Activated CD4-positive, alpha-beta memory T cell treated with anti-CD3 and anti-CD28 coated beads for 36 hours (primary cell): ENCODE measurements around the gene SPATA13. TPM values are rescaled to one million over a fixed set of nuclear protein-coding genes. Genes with fewer than 3 reads are reported as not detected.

ENCODE experiments used
- CTCF ChIA-PET: fragments of 350-600 bp; sonication (Branson Sonifier 250); formaldehyde crosslinking; loops from one replicate; lab custom pipeline; 2021; ENCODE audit warnings: antibody characterized with exemption, inconsistent platforms; lab: Charles Lee
- POLR2A ChIA-PET: fragments of 350-600 bp; sonication (Branson Sonifier 250); formaldehyde crosslinking; loops from one replicate; lab custom pipeline; 2021; ENCODE audit warnings: antibody characterized with exemption; lab: Charles Lee
- DNase-seq: peaks from one replicate; pipeline ENCODE4 v3.0.0-alpha.2; 2020
- H3K27ac Mint-ChIP-seq: one replicate; pipeline ENCODE4 v1.8.0; 2021; ENCODE audit warnings: mixed read lengths
- H3K27me3 Mint-ChIP-seq: one replicate; pipeline ENCODE4 v1.8.0; 2021; ENCODE audit warnings: mixed read lengths
- H3K36me3 Mint-ChIP-seq: one replicate; pipeline ENCODE4 v1.8.0; 2021; ENCODE audit warnings: mixed read lengths
- H3K4me1 Mint-ChIP-seq: one replicate; pipeline ENCODE4 v1.8.0; 2021; ENCODE audit warnings: low read depth, mixed read lengths
- H3K4me3 Mint-ChIP-seq: one replicate; pipeline ENCODE4 v1.8.0; 2021; ENCODE audit warnings: mild to moderate bottlenecking, mixed read lengths
- H3K9me3 Mint-ChIP-seq: one replicate; pipeline ENCODE4 v1.8.0; 2021; ENCODE audit warnings: mixed read lengths
- intact Hi-C: fragments of 100-400 bp; cut with micrococcal nuclease; formaldehyde crosslinking; loops from one replicate; pipeline ENCODE4 v1.15.1; 2023
- total RNA-seq, 2 experiments: library from RNA; stranded (reverse); gene quantifications; one replicate each; pipeline ENCODE4 v1.2.3, GENCODE V29; 2021

SPATA13 gene
- total RNA-seq, 2 experiments from 2014 or later: 50.3 to 50.8 TPM

- CTCF ChIA-PET: interaction anchor here (3.1 kb wide), 1 partner anchor 18 kb away, joined by 16 read pairs; no protein-coding TSS in a partner anchor
- H3K4me3 Mint-ChIP-seq: no peak overlapping the region
These were observed 86.5 kb downstream of the SPATA13 start for GRCh38 chr13:24247016-24247415.

DNA sequence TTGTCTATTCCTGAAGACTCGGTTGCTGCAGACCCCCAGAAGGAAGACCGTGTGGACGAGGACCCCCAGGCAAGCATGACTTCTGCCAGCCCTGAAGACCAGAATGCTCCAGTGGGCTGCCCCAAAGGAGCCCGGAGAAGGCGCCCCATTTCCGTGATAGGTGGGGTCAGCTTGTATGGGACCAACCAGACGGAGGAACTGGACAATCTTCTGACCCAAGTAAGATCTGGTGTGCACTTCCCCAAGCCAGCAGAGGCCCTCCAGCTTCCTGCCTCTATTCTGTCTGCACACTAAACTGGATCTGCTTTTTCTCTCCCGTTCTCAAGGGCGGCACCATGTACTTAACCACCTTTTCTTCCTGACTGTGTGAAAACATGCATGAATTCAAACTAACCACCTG, 89.1 kb downstream of the SPATA13 start:
- Mint-ChIP-seq H3K27ac (peak overlapping the region; percentile 95), H3K27me3 (no peaks in the 10 kb centered on the region), H3K4me1 (peaks cover 36% of the 10 kb centered on the region), H3K36me3 (peaks cover 26% of the 10 kb centered on the region), H3K9me3 (no peaks in the 10 kb centered on the region), H3K4me3 (peak overlapping the region; percentile 31)
- no peak for DNase-seq
- CTCF ChIA-PET: interaction anchor here (0.8 to 3.1 kb wide), 3 partner anchors 21 to 209 kb away, joined by 3 to 16 read pairs (median 12); no protein-coding TSS in a partner anchor
- POLR2A ChIA-PET: interaction anchor here (2.5 kb wide), 1 partner anchor 16 kb away, joined by 30 read pairs; no protein-coding TSS in a partner anchor
- intact Hi-C loops: loop anchor here (2.0 kb wide), 1 partner anchor 17 kb away; no protein-coding TSS in a partner anchor

More at GRCh38 chr13:24247016-24247415, 86.5 kb downstream of the SPATA13 start:
- Mint-ChIP-seq H3K4me1 (peaks cover 17% of the 10 kb centered on the region), H3K27ac (no peak overlapping the region), H3K36me3 (peaks cover 7% of the 10 kb centered on the region), H3K9me3 (no peaks in the 10 kb centered on the region), H3K27me3 (no peaks in the 10 kb centered on the region)
- POLR2A ChIA-PET: no interaction called here
- intact Hi-C loops: no loop called here
- DNase-seq: no peak

DNA sequence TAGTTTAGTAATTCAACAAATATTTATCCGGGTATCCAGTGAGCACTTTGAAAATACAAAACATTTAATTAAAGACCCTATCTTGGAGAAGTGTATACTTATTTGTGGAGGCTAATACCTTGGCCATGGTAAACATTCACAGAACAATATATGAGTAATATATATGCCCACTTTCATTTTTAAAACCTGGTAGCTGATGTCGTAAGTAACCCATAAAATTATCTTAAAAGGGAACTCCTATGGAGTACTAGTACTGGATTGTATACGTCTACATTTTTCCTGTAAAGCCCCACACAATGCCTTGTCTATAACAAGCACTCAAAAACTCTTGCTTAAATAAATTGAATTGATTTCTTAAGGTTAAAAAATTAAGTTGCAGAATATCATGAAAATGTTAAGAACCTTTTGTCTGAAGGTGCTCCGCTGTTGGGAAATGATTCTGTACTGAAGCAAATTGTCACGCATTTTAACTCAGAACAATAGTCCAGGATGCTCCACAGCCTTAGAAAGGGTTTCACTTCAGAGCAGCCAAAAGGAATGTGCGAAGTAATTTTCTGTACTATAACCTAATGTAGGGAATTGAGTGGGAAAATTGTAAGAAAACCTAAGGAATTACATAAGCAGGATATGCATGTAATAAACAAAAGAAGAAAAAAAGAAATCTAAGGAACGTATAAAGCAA, 90.0 kb downstream of the SPATA13 start:
- Mint-ChIP-seq H3K9me3 (no peaks in the 10 kb centered on the region), H3K27me3 (no peaks in the 10 kb centered on the region), H3K27ac (peak overlapping the region; percentile 95), H3K4me3 (peak overlapping the region; percentile 87), H3K4me1 (peaks cover 45% of the 10 kb centered on the region), H3K36me3 (peaks cover 31% of the 10 kb centered on the region)
- intact Hi-C loops: loop anchor here (2.0 kb wide), 1 partner anchor 18 kb away; no protein-coding TSS in a partner anchor
- DNase-seq: no peak
- ChIA-PET POLR2A (interaction anchor here (1.0 to 2.5 kb wide), 6 partner anchors 11 to 262 kb away, joined by 5 to 62 read pairs (median 12); partner anchors contain the start of gene PARP4), CTCF (interaction anchor here (1.0 to 2.3 kb wide), 5 partner anchors 20 to 24 kb away, joined by 3 to 12 read pairs (median 4); no protein-coding TSS in a partner anchor)

- Mint-ChIP-seq H3K36me3 (peaks cover 37% of the 10 kb centered on the region), H3K4me1 (peaks cover 52% of the 10 kb centered on the region), H3K4me3 (peak overlapping the region; percentile 87), H3K9me3 (no peaks in the 10 kb centered on the region), H3K27me3 (no peaks in the 10 kb centered on the region), H3K27ac (peak overlapping the region; percentile 95)
- POLR2A ChIA-PET: interaction anchor here (1.0 to 2.5 kb wide), 6 partner anchors 10 to 261 kb away, joined by 5 to 62 read pairs (median 12); partner anchors contain the start of gene PARP4
- DNase-seq: peak; percentile 92
- CTCF ChIA-PET: interaction anchor here (1.0 to 2.3 kb wide), 6 partner anchors 14 to 23 kb away, joined by 3 to 12 read pairs (median 4); no protein-coding TSS in a partner anchor
- intact Hi-C loops: loop anchor here (2.0 kb wide), 1 partner anchor 19 kb away; no protein-coding TSS in a partner anchor
These were observed 91.0 kb downstream of the SPATA13 start for GRCh38 chr13:24251525-24251924.

DNA sequence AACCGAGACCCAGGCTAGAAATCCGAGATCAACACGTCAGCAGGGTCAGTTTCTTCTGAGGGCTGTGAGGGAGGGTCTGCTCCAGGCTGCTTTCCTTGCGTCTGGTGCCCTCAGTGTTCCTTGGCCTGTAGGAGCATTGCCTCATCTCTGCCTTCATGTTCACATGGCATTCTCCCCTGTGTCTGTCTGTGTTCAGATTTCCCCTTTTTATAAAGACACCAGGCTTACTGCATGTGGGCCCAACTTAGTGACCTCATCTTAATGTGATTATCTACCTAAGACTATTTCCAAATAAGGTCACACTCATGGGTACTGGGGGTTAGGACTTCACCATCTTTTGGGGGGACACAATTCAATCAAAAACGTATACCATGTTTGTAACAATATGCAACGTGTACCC, 91.6 kb downstream of the SPATA13 start:
- peak; percentile 36 for DNase-seq
- peaks cover 59% of the 10 kb centered on the region for H3K4me1 Mint-ChIP-seq
- peak overlapping the region; percentile 95 for H3K27ac Mint-ChIP-seq
- no peaks in the 10 kb centered on the region for H3K9me3 Mint-ChIP-seq
- intact Hi-C loops: no loop called here
- H3K27me3 Mint-ChIP-seq: no peaks in the 10 kb centered on the region
- H3K4me3 Mint-ChIP-seq: peak overlapping the region; percentile 87
- POLR2A ChIA-PET: interaction anchor here (1.4 to 4.8 kb wide), 6 partner anchors 9 to 21 kb away, joined by 6 to 62 read pairs (median 21); no protein-coding TSS in a partner anchor
- CTCF ChIA-PET: interaction anchor here (1.0 to 2.0 kb wide), 3 partner anchors 15 to 22 kb away, joined by 3 to 8 read pairs (median 4); no protein-coding TSS in a partner anchor
- H3K36me3 Mint-ChIP-seq: peaks cover 43% of the 10 kb centered on the region

GRCh38 chr13:24253520-24254145, 93.1 kb downstream of the SPATA13 start:
- no peaks in the 10 kb centered on the region for H3K27me3 Mint-ChIP-seq
- peaks cover 49% of the 10 kb centered on the region for H3K36me3 Mint-ChIP-seq
- ChIA-PET POLR2A (interaction anchor here (1.3 to 10.6 kb wide), 4 partner anchors 9 to 21 kb away, joined by 3 to 131 read pairs (median 33); no protein-coding TSS in a partner anchor), CTCF (interaction anchor here (0.6 to 3.8 kb wide), 6 partner anchors 11 to 474 kb away, joined by 3 to 23 read pairs (median 12); no protein-coding TSS in a partner anchor)
- peaks cover 68% of the 10 kb centered on the region for H3K4me1 Mint-ChIP-seq
- H3K9me3 Mint-ChIP-seq: no peaks in the 10 kb centered on the region
- peak overlapping the region; percentile 87 for H3K4me3 Mint-ChIP-seq
- intact Hi-C loops: loop anchor here (1.0 to 2.0 kb wide), 4 partner anchors 12 to 259 kb away; partner anchors contain the start of gene PARP4
- H3K27ac Mint-ChIP-seq: peak overlapping the region; percentile 95
- peak; percentile 47 for DNase-seq

GRCh38 chr13:24254146-24254841, 93.8 kb downstream of the SPATA13 start:
- peak overlapping the region; percentile 87 for H3K4me3 Mint-ChIP-seq
- ChIA-PET POLR2A (interaction anchor here (0.8 to 10.6 kb wide), 6 partner anchors 10 to 21 kb away, joined by 3 to 131 read pairs (median 12); no protein-coding TSS in a partner anchor), CTCF (interaction anchor here (0.6 to 3.8 kb wide), 7 partner anchors 11 to 473 kb away, joined by 3 to 23 read pairs (median 11); no protein-coding TSS in a partner anchor)
- peak; percentile 86 for DNase-seq
- H3K27me3 Mint-ChIP-seq: no peaks in the 10 kb centered on the region
- intact Hi-C loops: loop anchor here (1.0 to 2.0 kb wide), 4 partner anchors 11 to 259 kb away; partner anchors contain the start of gene PARP4
- peak overlapping the region; percentile 95 for H3K27ac Mint-ChIP-seq
- peaks cover 54% of the 10 kb centered on the region for H3K36me3 Mint-ChIP-seq
- H3K4me1 Mint-ChIP-seq: peaks cover 73% of the 10 kb centered on the region
- H3K9me3 Mint-ChIP-seq: no peaks in the 10 kb centered on the region

GRCh38 chr13:24257497-24257896, 97.0 kb downstream of the SPATA13 start:
- Mint-ChIP-seq H3K9me3 (no peaks in the 10 kb centered on the region), H3K4me3 (no peak overlapping the region), H3K27me3 (no peaks in the 10 kb centered on the region), H3K27ac (peak overlapping the region; percentile 69), H3K36me3 (peaks cover 47% of the 10 kb centered on the region), H3K4me1 (peaks cover 80% of the 10 kb centered on the region)
- ChIA-PET POLR2A (interaction anchor here (1.4 to 10.6 kb wide), 3 partner anchors 10 to 17 kb away, joined by 7 to 131 read pairs (median 9); no protein-coding TSS in a partner anchor), CTCF (interaction anchor here (0.9 kb wide), 1 partner anchor 13 kb away, joined by 3 read pairs; no protein-coding TSS in a partner anchor)
- no peak for DNase-seq
- intact Hi-C loops: no loop called here

GRCh38 chr13:24261566-24261965, 101.0 kb downstream of the SPATA13 start:
- H3K27me3 Mint-ChIP-seq: no peaks in the 10 kb centered on the region
- H3K27ac Mint-ChIP-seq: peak overlapping the region; percentile 82
- H3K4me3 Mint-ChIP-seq: peak overlapping the region; percentile 45
- peaks cover 24% of the 10 kb centered on the region for H3K36me3 Mint-ChIP-seq
- no peaks in the 10 kb centered on the region for H3K9me3 Mint-ChIP-seq
- DNase-seq: peak; percentile 43
- H3K4me1 Mint-ChIP-seq: peaks cover 83% of the 10 kb centered on the region
- intact Hi-C loops: loop anchor here (1.0 kb wide), 1 partner anchor 10 kb away; no protein-coding TSS in a partner anchor
- CTCF ChIA-PET: interaction anchor here (0.7 to 1.3 kb wide), 3 partner anchors 9 to 33 kb away, joined by 3 to 6 read pairs (median 4); no protein-coding TSS in a partner anchor
- POLR2A ChIA-PET: interaction anchor here (0.9 to 10.6 kb wide), 4 partner anchors 9 to 13 kb away, joined by 3 to 131 read pairs (median 5); no protein-coding TSS in a partner anchor

DNA sequence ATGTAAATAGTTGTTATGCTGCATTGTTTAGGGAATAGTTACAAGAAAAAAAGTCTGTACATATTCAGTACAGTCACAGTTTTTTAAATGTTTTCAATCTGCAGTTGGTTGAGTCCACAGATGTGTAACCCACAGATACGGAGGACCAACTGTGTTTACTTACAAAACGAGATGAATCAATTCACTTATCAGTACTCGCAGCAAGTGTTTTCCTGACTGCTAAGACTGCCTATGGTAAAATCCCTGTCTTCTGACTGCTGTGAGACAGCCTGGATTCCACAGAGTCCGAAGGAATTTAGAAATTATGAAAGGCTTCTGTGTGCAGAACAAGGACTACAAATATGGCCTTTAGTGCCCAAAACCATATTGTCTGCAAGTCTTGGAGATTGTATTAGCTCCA, 103.1 kb downstream of the SPATA13 start:
- H3K4me3 Mint-ChIP-seq: peak overlapping the region; percentile 6
- H3K4me1 Mint-ChIP-seq: peaks cover 89% of the 10 kb centered on the region

More for the DNA sequence above, 103.1 kb downstream of the SPATA13 start:
- no peaks in the 10 kb centered on the region for H3K9me3 Mint-ChIP-seq
- CTCF ChIA-PET: interaction anchor here (1.6 to 3.3 kb wide), 3 partner anchors 9 to 35 kb away, joined by 9 to 24 read pairs (median 23); no protein-coding TSS in a partner anchor
- H3K27ac Mint-ChIP-seq: peak overlapping the region; percentile 95
- intact Hi-C loops: no loop called here
- no peak for DNase-seq
- no peaks in the 10 kb centered on the region for H3K27me3 Mint-ChIP-seq
- peaks cover 19% of the 10 kb centered on the region for H3K36me3 Mint-ChIP-seq
- POLR2A ChIA-PET: interaction anchor here (1.8 to 5.5 kb wide), 4 partner anchors 9 to 13 kb away, joined by 6 to 44 read pairs (median 26); no protein-coding TSS in a partner anchor
